Testis (tissue), 3 donors: ENCODE data around the gene POTEG. TPM values are rescaled to one million over a fixed set of nuclear protein-coding genes. Genes with fewer than 3 reads are reported as not detected.
"Not testable (repeated sequence)": the region's sequence is repeated elsewhere in the genome, so short reads cannot be mapped to it uniquely, and the experiment has no call there.

ENCODE experiments used
- DNase-seq: peaks from one replicate; pipeline ENCODE4 v3.0.0-alpha.2; 2019
- H3K27ac ChIP-seq, 2 donors: fragments of 200-600 bp; sonication (generic); one replicate each; pipeline ENCODE4 v1.5.1; 2019
- H3K27me3 ChIP-seq: fragments of 200-600 bp; sonication (generic); one replicate; pipeline ENCODE4 v1.5.1; 2019
- H3K36me3 ChIP-seq: fragments of 200-600 bp; sonication (generic); one replicate; pipeline ENCODE4 v1.5.1; 2017; ENCODE audit warnings: low read depth; ENCODE audit errors: missing control alignments
- H3K4me1 ChIP-seq: fragments of 200-600 bp; sonication (generic); one replicate; pipeline ENCODE4 v1.5.1; 2019
- H3K4me3 ChIP-seq, 2 donors: fragments of 200-600 bp; sonication (generic); one replicate each; pipeline ENCODE4 v1.5.1; 2017 to 2019
- H3K9me3 ChIP-seq: fragments of 200-600 bp; sonication (generic); one replicate; pipeline ENCODE4 v1.5.1; 2017
- WGBS, 2 donors: methylation state at CpG; one replicate each; pipeline ENCODE4 v1.1.5; 2018; 5-methylcytosine and 5-hydroxymethylcytosine counted together
- intact Hi-C: fragments of 100-400 bp; cut with DNase I; formaldehyde crosslinking; loops from one replicate; pipeline ENCODE4 v1.15.1; 2023; ENCODE audit warnings: low total_unique reads
- polyA plus RNA-seq: library from polyadenylated mRNA; stranded (reverse); fragments of 350-450 nt; fragmentation: Illumina TruSeq; extraction: RNeasy Lipid Tissue Mini Kit (QIAGEN cat#74804); gene quantifications from one replicate; pipeline ENCODE4 v1.2.3, GENCODE V29; 2014; ENCODE audit warnings: low read depth, low replicate concordance; ENCODE audit not compliant: insufficient read depth
- total RNA-seq, 2 donors: library from RNA; depleted of rRNA; stranded (reverse); fragments of >200 nt; gene quantifications; one replicate each; pipeline ENCODE4 v1.2.3, GENCODE V29; 2016

Gene POTEG
- total and polyA plus RNA-seq, 3 donors from 2014 or later, result 4.2 to 88.6 (median 47.9) TPM

DNA sequence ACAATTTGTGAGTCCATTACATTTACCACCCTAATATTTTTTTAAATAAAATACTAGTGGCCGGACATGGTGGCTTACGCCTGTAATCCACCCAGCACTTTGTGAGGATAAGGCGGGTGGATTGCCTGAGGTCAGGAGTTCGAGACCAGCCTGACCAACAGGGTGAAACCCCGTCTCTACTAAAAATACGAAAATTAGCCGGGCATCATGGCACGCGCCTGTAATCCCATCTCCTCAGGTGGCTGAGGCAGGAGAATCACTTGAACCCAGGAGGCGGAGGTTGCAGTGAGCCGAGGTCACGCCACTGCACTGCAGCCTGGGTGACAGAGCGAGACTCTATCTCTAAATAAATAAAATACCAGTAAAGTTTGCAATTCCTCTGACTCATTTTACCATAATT is 25.6 kb downstream of the POTEG start:
- intact Hi-C loops, H3K4me1 ChIP-seq, H3K9me3 ChIP-seq, H3K27me3 ChIP-seq, H3K36me3 ChIP-seq, H3K4me3 ChIP-seq, H3K27ac ChIP-seq, DNase-seq: not testable (repeated sequence)
- WGBS, 2 donors, result 79 to 90% methylated on average over 11 to 12 of the region's 13 CpGs

DNA sequence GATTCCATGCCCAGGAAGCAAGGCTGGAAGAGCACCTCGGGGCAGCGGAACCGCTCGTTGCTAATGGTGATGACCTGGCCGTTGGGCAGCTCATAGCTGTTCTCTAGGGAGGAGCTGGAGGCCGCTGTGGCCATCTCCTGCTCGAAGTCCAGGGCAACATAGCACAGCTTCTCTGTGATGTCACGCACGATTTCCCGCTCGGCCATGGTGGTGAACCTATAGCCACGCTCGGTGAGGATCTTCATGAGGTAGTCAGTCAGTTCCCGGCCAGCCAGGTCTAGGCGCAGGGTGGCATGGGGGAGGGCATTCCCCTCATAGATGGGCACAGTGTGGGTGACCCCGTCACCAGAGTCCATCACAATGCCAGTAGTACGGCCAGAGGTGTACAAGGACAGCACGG is 32.0 kb downstream of the POTEG start:
- DNase-seq, H3K4me1 ChIP-seq, H3K9me3 ChIP-seq, H3K4me3 ChIP-seq, intact Hi-C loops, H3K27ac ChIP-seq, H3K27me3 ChIP-seq, H3K36me3 ChIP-seq: not testable (repeated sequence)
- 87% methylated on average over 8 of the region's 18 CpGs; no CpG with 5 or more reads in 1 of the 2 donors for WGBS, 2 donors

DNA sequence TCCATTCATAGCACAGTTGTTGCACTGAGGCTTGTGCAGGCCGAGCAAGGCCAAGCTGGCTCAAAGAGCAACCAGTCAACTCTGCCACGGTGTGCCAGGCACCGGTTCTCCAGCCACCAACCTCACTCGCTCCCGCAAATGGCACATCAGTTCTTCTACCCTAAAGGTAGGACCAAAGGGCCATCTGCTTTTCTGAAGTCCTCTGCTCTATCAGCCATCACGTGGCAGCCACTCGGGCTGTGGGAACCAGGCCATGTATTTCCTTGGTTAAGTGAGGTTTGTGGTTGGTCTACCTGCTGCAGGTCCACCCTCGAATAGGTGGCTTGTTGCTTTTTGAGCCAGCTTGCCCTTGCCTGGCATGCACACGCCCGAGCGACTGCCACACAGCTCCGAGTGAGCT is 39.4 kb downstream of the POTEG start:
- DNase-seq, H3K27me3 ChIP-seq, H3K4me3 ChIP-seq, H3K27ac ChIP-seq, H3K4me1 ChIP-seq, H3K9me3 ChIP-seq, intact Hi-C loops, H3K36me3 ChIP-seq: not testable (repeated sequence)
- whole genome bisulfite sequencing, 2 donors, result 85% methylated on average over 5 of the region's 12 CpGs; no CpG with 5 or more reads in 1 of the 2 donors

DNA sequence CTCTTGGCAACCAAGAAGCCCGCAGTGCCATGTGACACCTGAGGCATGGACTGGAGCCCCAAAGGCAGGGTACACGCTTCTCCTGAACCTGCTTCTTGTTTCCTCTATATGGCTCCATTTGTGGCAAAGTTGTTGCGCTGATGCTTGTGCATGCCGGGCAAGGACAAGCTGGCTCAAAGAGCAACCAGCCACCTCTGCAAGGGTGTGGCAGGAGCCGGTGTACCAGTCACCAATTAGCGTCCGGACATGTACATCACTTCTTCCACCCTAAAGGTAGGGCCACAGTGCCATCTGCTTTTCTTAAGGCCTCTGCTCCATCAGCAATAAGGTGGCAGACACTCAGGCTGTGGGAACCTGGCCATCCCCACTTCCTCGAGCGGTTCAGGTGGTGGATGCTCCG is 43.9 kb downstream of the POTEG start:
- H3K4me1 ChIP-seq, H3K27me3 ChIP-seq, H3K9me3 ChIP-seq, intact Hi-C loops, H3K4me3 ChIP-seq, H3K27ac ChIP-seq, H3K36me3 ChIP-seq, DNase-seq: not testable (repeated sequence)
- 82 to 89% methylated on average over 7 to 10 of the region's 10 CpGs for WGBS, 2 donors

DNA sequence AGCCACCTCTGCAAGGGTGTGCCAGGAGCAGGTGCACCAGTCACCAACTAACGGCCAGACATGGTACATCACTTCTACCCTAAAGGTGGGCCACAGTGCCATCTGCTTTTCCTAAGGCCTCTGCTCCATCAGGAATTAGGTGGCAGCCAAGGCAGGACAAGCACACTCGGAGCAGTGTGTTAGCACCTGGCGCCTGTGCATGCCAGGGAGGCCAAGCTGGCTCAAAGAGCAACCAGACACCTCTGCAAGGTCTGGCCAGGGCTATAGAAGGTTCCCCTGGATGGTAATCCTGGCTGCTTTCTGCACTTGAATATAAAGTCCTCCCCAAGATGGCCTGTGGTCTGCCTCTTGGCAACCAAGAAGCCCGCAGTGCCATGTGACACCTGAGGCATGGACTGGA is 45.4 kb downstream of the POTEG start:
- DNase-seq, H3K4me1 ChIP-seq, H3K27ac ChIP-seq, H3K4me3 ChIP-seq, H3K36me3 ChIP-seq, intact Hi-C loops, H3K27me3 ChIP-seq, H3K9me3 ChIP-seq: not testable (repeated sequence)
- 82% methylated on average over 3 of the region's 4 CpGs; no CpG with 5 or more reads in 1 of the 2 donors for WGBS, 2 donors

DNA sequence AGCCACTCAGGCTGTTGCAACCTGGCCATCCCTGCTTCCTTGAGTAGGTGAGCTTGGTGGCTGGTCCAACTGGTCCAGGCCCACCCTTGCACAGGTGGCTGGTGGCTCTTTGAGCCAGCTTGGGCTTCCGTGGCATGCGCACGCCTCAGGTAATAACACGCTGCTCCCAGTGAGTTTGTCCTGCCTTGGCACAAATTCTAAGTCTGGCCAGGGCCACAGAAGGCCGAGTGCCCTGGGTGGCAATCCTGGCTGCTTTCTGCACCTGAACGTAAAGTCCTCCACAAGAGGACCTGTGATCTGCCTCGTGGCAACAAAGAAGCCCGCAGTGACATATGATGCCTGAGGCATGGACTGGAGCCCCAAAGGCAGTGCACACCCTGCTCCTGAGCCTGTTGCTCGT is 47.1 kb downstream of the POTEG start:
- H3K4me3 ChIP-seq, H3K27ac ChIP-seq, H3K36me3 ChIP-seq, H3K9me3 ChIP-seq, intact Hi-C loops, H3K27me3 ChIP-seq, H3K4me1 ChIP-seq, DNase-seq: not testable (repeated sequence)
- WGBS, 2 donors, result 76% methylated on average over 9 of the region's 9 CpGs; no CpG with 5 or more reads in 1 of the 2 donors

DNA sequence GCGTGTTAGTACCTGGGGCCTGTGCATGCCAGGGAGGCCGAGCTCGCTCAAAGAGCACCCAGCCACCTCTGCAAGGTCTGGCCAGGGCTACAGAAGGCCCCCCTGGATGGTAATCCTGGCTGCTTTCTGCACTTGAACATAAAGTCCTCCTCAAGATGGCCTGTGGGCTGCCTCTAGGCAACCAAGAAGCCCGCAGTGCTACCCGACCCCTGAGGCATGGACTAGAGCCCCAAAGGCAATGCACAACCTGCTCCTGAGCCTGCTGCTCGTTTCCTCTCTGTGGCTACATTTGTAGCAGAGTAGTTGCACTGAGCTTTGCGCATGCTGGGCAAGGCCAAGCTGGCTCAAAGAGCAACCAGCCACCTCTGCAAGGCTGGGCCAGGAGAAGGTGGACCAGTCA is 47.8 kb downstream of the POTEG start:
- H3K9me3 ChIP-seq, H3K27ac ChIP-seq, H3K4me1 ChIP-seq, H3K27me3 ChIP-seq, H3K4me3 ChIP-seq, intact Hi-C loops, H3K36me3 ChIP-seq: not testable (repeated sequence)
- 56% methylated on average over 4 of the region's 7 CpGs; no CpG with 5 or more reads in 1 of the 2 donors for WGBS, 2 donors
- peak; percentile 17 for DNase-seq

DNA sequence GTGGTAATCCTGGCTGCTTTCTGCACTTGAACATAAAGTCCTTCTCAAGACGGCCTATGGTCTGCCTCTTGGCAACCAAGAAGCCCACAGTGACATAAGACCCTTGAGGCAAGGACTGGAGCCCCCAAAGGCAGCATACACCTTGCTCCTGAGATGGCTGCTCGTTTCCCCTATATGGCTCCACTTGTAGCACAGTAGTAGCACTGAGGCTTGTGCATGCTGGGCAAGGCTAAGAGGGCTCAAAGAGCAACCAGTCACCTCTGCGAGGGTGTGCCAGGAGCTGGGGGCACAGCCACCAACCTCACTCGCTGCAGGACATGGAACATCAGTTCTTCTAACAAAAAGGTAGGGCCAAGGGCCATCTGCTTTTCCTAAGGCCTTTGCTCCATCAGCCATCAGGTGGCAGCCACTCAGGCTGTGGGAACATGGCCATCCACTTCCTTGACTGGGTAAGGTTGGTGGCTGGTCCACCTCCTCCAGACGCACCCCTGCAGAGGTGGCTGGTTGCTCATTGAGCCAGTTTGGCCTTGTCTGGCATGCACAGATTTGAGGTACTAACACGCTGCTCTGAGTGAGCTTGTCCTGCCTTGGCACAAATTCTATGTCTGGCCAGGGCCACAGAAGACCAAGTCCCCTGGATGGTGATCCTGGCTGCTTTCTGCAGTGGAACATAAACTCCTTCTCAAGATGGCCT is 49.9 kb downstream of the POTEG start:
- H3K27ac ChIP-seq, intact Hi-C loops, H3K9me3 ChIP-seq, H3K36me3 ChIP-seq, H3K27me3 ChIP-seq, DNase-seq, H3K4me1 ChIP-seq, H3K4me3 ChIP-seq: not testable (repeated sequence)
- WGBS, 2 donors, result 32% methylated on average over 3 of the region's 6 CpGs; no CpG with 5 or more reads in 1 of the 2 donors

DNA sequence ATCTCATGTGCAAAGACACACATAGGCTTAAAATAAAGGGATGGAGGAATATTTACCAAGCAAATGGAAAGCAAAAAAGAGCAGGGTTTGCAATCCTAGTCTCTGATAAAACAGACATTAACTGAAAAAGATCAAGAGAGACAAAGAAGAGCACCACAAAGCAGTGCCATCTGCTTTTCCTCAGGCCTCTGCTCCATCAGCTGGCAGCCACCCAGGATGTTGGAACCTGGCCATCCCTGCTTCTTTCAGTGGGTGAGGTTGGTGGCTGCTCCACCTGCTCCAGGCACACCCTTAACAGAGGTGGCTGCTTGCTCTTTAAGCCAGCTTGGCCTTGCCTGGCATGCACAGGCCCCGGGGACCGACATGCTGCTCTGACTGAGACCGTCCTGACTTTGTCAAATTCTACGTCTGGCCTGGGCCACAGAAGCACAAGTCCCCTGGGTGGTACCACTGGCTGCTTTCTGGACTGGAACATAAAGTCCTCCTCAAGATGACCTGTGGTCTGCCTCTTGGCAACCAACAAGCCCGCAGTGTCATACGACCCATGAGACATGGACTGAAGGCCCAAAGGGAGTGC is 51.0 kb downstream of the POTEG start:
- H3K36me3 ChIP-seq, H3K4me3 ChIP-seq, H3K4me1 ChIP-seq, H3K27me3 ChIP-seq, H3K9me3 ChIP-seq, H3K27ac ChIP-seq, intact Hi-C loops: not testable (repeated sequence)
- peak; percentile 20 for DNase-seq
- no CpG with 5 or more reads among the region's 6 CpGs for WGBS, 2 donors

DNA sequence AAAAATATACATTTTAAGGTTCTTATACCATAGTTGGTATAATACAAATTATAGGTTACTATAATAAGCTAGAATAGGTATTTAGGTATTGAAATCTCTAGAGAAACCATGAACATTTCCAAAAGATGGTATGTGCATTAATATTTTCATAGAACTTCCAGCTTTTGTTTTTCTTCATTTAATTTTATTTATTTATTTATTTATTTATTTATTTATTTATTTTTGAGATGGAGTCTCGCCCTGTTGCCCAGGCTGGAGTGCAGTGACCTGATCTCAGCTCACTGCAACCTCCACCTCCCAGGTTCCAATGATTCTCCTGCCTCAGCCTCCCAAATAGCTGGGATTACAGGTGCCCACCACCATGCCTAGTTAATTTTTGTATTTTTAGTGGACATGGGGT is 54.0 kb downstream of the POTEG start:
- 33 to 45% methylated on average over 1 of the region's 1 CpG for WGBS, 2 donors
- H3K27me3 ChIP-seq, H3K4me1 ChIP-seq, H3K27ac ChIP-seq, H3K4me3 ChIP-seq, intact Hi-C loops, H3K9me3 ChIP-seq, H3K36me3 ChIP-seq, DNase-seq: not testable (repeated sequence)

DNA sequence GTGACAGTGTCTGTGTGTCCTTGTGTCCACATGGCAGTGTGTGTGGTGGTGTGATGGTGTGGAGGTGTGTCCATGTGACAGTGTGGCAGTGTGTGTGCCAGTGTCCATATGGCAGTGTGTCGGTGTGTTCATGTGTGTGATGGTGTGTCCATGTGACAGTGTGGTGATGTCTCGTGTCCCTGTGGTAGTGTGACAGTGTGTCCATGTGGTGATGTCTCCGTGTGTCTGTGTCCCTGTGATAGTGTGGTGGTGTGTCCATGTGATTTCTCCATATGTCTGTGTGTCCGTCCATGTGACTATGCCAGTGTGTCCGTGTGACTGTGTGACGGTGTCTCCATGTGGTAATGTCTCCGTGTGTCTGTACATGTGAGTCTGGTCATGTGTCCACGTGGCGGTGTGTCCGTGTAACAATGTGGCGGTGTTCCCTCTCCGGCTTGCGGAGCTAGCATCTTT is 59.7 kb downstream of the POTEG start:
- H3K27me3 ChIP-seq, H3K36me3 ChIP-seq, H3K9me3 ChIP-seq, H3K27ac ChIP-seq, DNase-seq, H3K4me1 ChIP-seq, H3K4me3 ChIP-seq, intact Hi-C loops: not testable (repeated sequence)
- 60 to 73% methylated on average over 1 to 13 of the region's 13 CpGs for WGBS, 2 donors

DNA sequence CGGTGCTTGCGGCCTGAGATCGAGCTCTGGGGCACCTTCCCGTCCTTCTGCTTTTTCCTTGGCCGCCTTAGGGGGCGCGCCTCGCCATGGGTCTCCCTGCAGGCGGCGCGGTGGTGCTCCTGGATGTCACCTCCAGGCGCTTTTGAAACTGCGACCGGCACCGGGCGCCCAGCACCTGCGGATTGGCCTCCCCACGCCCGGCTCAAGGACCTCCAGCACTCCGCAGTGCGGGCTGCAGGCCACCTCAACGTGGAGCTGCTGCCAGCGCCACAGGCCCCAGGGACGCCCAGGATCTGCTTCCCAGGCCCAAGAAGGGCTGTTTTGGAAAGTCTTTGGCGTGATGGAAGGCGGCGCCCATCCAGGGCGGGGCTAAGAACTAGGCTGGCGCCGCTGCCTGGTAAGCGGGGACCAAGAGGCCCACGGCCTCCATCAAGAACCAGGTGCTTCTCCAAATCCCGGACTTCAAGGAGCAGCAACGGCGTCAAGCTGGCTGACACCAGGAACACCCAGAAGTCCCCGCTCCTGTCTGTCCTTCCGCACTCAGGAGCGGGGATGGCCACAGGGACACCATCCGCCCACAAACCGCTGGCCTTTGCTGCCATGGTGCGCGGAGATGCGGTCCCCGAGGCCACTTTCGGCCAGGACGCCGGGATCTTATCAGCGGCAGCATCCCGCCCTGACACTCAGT is 61.2 kb downstream of the POTEG start:
- intact Hi-C loops, H3K27me3 ChIP-seq, H3K9me3 ChIP-seq, H3K4me3 ChIP-seq, H3K27ac ChIP-seq, H3K4me1 ChIP-seq, H3K36me3 ChIP-seq: not testable (repeated sequence)
- WGBS, 2 donors, result 38 to 53% methylated on average over 12 to 49 of the region's 49 CpGs
- DNase-seq, result peak; percentile 13
